ENCODE measurements around the gene MAP4K5. TPM values are rescaled to one million over a fixed set of nuclear protein-coding genes. Genes with fewer than 3 reads are reported as not detected.

MAP4K5 gene
- total and polyA plus RNA-seq, 7 donors: 4.8 to 17.1 (median 14.6) TPM

DNA sequence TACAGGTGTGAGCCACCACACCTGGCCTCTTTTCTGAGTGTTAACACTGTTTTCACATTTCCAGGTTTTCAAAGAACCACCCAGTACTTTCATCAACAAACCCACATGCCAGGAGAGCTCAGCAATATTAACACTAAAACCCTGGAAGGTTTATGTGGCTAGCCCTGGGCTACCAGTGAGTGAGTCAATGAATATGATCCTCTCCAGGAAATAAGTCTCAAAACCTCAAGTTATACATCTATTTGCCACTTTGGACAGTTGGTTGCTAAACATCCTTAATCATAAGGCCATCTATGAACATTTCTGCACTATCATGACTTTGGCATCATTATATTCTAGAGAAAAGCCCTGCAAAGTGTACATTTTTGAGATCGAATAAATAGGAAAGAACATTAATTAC lies 129.4 kb downstream of the MAP4K5 start:
- intact Hi-C loops (cut with DNase I): no loop called here
- WGBS, 3 donors: 81 to 87% (median 84%) methylated on average over 1 of the region's 1 CpG
- H3K4me3 ChIP-seq: no peak overlapping the region
- ATAC-seq (no peak), DNase-seq (no peak)
- no peaks in the 10 kb centered on the region for H3K4me1 ChIP-seq
- no peaks in the 10 kb centered on the region for H3K27me3 ChIP-seq (ENCODE audit: insufficient read depth in 3 of 3, low read length in 2 of 3)
- H3K27ac ChIP-seq: no peak overlapping the region
- TF ChIP-seq, protein P1, sequence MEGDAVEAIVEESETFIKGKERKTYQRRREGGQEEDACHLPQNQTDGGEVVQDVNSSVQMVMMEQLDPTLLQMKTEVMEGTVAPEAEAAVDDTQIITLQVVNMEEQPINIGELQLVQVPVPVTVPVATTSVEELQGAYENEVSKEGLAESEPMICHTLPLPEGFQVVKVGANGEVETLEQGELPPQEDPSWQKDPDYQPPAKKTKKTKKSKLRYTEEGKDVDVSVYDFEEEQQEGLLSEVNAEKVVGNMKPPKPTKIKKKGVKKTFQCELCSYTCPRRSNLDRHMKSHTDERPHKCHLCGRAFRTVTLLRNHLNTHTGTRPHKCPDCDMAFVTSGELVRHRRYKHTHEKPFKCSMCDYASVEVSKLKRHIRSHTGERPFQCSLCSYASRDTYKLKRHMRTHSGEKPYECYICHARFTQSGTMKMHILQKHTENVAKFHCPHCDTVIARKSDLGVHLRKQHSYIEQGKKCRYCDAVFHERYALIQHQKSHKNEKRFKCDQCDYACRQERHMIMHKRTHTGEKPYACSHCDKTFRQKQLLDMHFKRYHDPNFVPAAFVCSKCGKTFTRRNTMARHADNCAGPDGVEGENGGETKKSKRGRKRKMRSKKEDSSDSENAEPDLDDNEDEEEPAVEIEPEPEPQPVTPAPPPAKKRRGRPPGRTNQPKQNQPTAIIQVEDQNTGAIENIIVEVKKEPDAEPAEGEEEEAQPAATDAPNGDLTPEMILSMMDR (IDR thresholded peaks at IDR 0.05): no peak
- H3K9me3 ChIP-seq: no peaks in the 10 kb centered on the region
- H3K36me3 ChIP-seq (ENCODE audit: insufficient read depth in 1 of 2, low read depth in 1 of 2): no peaks in the 10 kb centered on the region

DNA sequence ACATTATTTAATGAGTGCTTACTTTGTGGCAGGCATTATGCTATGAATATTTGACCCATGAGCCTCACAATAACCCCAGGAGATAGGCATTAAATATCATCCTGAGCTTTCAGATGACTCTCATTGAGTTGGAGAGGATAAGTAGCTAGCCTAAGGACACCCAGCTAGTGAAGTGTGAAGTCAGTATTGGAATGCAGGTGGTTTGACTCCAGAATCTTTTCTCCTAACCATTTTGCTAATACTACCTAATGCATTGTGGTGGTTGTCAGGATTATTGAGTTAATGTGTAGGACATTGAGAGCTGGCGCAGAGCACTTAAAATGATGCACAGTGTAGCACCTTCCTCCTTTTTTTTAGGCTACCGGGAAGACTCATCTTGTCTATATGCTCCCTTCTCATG lies 131.9 kb downstream of the MAP4K5 start:
- intact Hi-C loops (cut with DNase I): no loop called here
- ATAC-seq: no peak
- Histone ChIP-seq H3K4me1 (peaks cover 5% of the 10 kb centered on the region), H3K36me3 (ENCODE audit: insufficient read depth in 1 of 2, low read depth in 1 of 2) (no peaks in the 10 kb centered on the region), H3K27me3 (ENCODE audit: insufficient read depth in 3 of 3, low read length in 2 of 3) (no peaks in the 10 kb centered on the region), H3K9me3 (no peaks in the 10 kb centered on the region), H3K4me3 (no peak overlapping the region), H3K27ac (no peak overlapping the region)
- TF ChIP-seq, protein P1 (IDR thresholded peaks at IDR 0.05): no peak
- 95 to 100% (median 95%) methylated on average over 2 of the region's 2 CpGs for WGBS, 3 donors
- no peak for DNase-seq

DNA sequence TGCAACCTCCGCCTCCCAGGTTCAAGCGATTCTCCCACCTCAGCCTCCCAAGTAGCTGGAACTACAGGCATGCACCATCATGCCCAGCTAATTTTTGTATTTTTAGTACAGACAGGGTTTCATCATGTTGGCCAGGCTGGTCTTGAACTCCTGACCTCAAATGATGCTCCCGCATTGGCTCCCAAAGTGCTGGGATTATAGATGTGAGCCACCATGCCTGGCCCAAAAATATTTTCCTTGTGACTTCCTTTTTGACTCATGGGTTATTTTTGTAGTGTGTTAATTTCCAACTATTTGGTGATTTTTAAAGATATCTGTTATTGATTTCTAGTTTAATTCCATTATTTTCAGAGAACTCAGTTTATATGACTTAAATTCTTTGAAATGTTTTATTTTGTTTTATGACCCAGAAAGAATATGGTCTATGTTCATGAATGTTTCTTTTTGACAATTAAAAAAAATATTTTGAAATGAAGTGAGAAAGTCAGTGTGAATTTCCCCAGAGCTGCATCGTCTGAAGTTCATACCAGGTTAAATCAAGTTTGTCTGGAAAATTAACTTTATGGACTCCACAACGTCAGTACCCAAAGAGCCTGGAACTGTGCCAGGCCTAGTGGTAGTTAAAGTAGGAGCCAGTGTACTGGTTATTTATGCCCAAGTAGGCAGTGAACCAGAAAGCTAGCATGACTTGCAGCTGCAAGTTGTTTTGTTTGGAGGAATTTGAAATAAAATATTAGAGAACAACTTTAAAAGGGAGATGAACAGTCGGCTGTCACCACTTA lies 132.9 kb downstream of the MAP4K5 start:
- no peak overlapping the region for H3K4me3 ChIP-seq
- no peak for ATAC-seq
- TF ChIP-seq, protein P1 (IDR thresholded peaks at IDR 0.05): no peak
- 47 to 56% (median 53%) methylated on average over 6 of the region's 6 CpGs for WGBS, 3 donors
- no peak overlapping the region for H3K27ac ChIP-seq
- H3K9me3 ChIP-seq: no peaks in the 10 kb centered on the region
- intact Hi-C loops (cut with DNase I): no loop called here
- H3K36me3 ChIP-seq (ENCODE audit: insufficient read depth in 1 of 2, low read depth in 1 of 2): no peaks in the 10 kb centered on the region
- DNase-seq: no peak
- H3K27me3 ChIP-seq (ENCODE audit: insufficient read depth in 3 of 3, low read length in 2 of 3): no peaks in the 10 kb centered on the region
- peaks cover 5% of the 10 kb centered on the region for H3K4me1 ChIP-seq

DNA sequence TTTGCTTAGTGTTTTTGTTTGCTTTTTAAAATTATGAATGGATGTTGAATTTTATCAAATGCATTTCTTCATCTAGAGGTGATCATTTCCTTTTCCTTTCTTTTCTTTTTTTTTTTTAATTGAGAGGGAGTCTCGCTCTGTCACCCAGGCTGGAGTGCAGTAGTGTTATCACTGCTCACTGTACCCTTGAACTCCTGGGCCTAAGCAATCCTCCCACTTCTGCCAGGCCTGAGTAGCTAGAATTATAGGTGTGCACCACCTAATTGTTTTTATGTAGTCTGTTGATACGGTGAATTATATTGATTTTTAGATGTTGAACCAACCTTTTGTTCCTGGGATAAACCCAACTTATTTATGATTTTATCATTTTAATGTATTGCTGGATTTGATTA lies 134.2 kb downstream of the MAP4K5 start:
- 95 to 99% (median 97%) methylated on average over 2 of the region's 2 CpGs for WGBS, 3 donors
- H3K36me3 ChIP-seq (ENCODE audit: insufficient read depth in 1 of 2, low read depth in 1 of 2): no peaks in the 10 kb centered on the region
- ATAC-seq: no peak
- H3K27me3 ChIP-seq (ENCODE audit: insufficient read depth in 3 of 3, low read length in 2 of 3): no peaks in the 10 kb centered on the region
- H3K4me1 ChIP-seq: peaks cover 5% of the 10 kb centered on the region
- H3K9me3 ChIP-seq: no peaks in the 10 kb centered on the region
- TF ChIP-seq, protein P1 (IDR thresholded peaks at IDR 0.05): no peak
- no peak for DNase-seq
- intact Hi-C loops (cut with DNase I): no loop called here
- no peak overlapping the region for H3K4me3 ChIP-seq
- no peak overlapping the region for H3K27ac ChIP-seq

Data from psoas muscle (tissue), 8 donors.